H1 (cell line): ENCODE measurements around the gene HM13. TPM values are rescaled to one million over a fixed set of nuclear protein-coding genes. Genes with fewer than 3 reads are reported as not detected.

ENCODE experiments used
- EP300 ChIP-seq, 2 experiments: IDR thresholded peaks; 1 replicate in 1 of 2; 2 replicates in 1 of 2; pipeline ENCODE4 v1.6.1; 2011 to 2012; ENCODE audit warnings: low read depth in 2 of 2, low read length in 2 of 2, mild to moderate bottlenecking in 2 of 2, borderline replicate concordance in 1 of 2, inconsistent platforms in 1 of 2, moderate library complexity in 1 of 2
- FOSL1 ChIP-seq: IDR thresholded peaks from 2 replicates; pipeline ENCODE4 v1.6.1; 2011; ENCODE audit warnings: mild to moderate bottlenecking, low read depth, low read length, moderate library complexity; ENCODE audit not compliant: insufficient read depth
- MAFK ChIP-seq: IDR thresholded peaks from 2 replicates; pipeline ENCODE4 v1.6.1; 2012; ENCODE audit warnings: low read depth, mild to moderate bottlenecking, improper control_type of control experiment, low read length
- NANOG ChIP-seq: IDR thresholded peaks from 2 replicates; pipeline ENCODE4 v1.6.1; 2011; ENCODE audit warnings: low read length, low read depth, mild to moderate bottlenecking, inconsistent platforms; ENCODE audit not compliant: insufficient read depth, poor library complexity, severe bottlenecking
- RBBP5 ChIP-seq: IDR thresholded peaks from 2 replicates; pipeline ENCODE4 v1.7.1; 2012; ENCODE audit warnings: low read depth, mild to moderate bottlenecking, inconsistent platforms, low read length, moderate library complexity, borderline replicate concordance
- RXRA ChIP-seq: IDR thresholded peaks from 2 replicates; pipeline ENCODE4 v1.6.1; 2011; ENCODE audit warnings: low read depth, mild to moderate bottlenecking, low read length, moderate library complexity; ENCODE audit not compliant: insufficient read depth
- SIN3A ChIP-seq, 2 experiments: IDR thresholded peaks in 1 of 2; conservative IDR thresholded peaks in 1 of 2; 2 replicates each; pipeline ENCODE4 v1.6.1; 2011 to 2012; ENCODE audit warnings: low read length in 2 of 2, improper control_type of control experiment in 1 of 2, low read depth in 1 of 2, mild to moderate bottlenecking in 1 of 2
- SIRT6 ChIP-seq: IDR thresholded peaks from one replicate; pipeline ENCODE4 v1.7.1; 2012; ENCODE audit warnings: low read length, inconsistent platforms
- SP1 ChIP-seq: IDR thresholded peaks from 2 replicates; pipeline ENCODE4 v1.6.1; 2011; ENCODE audit warnings: low read depth, low read length
- polyA plus RNA-seq, 7 experiments: library from polyadenylated mRNA; depleted of rRNA in 3 of 7; stranded (reverse) in 5 of 7; unstranded in 2 of 7; fragments of >200 nt in 5 of 7; fragments of 200-250 nt in 2 of 7; gene quantifications; 1 replicate in 5 of 7; 2 replicates in 1 of 7; 4 replicates in 1 of 7; pipeline versions ENCODE4 v1.2.1 to v1.2.3, GENCODE V29; 2011 to 2013; ENCODE audit warnings: missing spikeins in 2 of 7, mixed read lengths in 2 of 7
- total RNA-seq: library from RNA; stranded (reverse); fragmentation: NEBNext Ultra II Directional; extraction: Animal tissue kit (Norgen Biotek cat#: 25700); gene quantifications from 2 replicates; pipeline ENCODE4 v1.2.1, GENCODE V29; 2021

Gene HM13
- total and polyA plus RNA-seq, 2 of the 8 experiments (the other 6 are each of a cell fraction or from before 2014, with no cell fraction given): 118 to 183 TPM

GRCh38 chr20:31485450-31486339 lies 28.5 kb upstream of the HM13 start (continued):
- TF ChIP-seq EP300 (IDR thresholded peaks at IDR 0.05; ENCODE audit: borderline replicate concordance in 1 of 2, low read depth in 2 of 2, low read length in 2 of 2) (no peak), FOSL1 (no peak), RXRA (no peak), SIN3A (conservative IDR thresholded peaks at IDR 0.05 in 1 of 2, IDR thresholded peaks at IDR 0.05 in 1 of 2; ENCODE audit: low read depth in 1 of 2, low read length in 2 of 2) (no peak), SP1 (no peak), RBBP5 (no peak), NANOG (no peak), MAFK (no peak), SIRT6 (no peak)
- TF ChIP-seq, all 59 proteins: peak for 0
